ENCODE results near the gene PSMA1. TPM values are rescaled to one million over a fixed set of nuclear protein-coding genes. Genes with fewer than 3 reads are reported as not detected.

The PSMA1 gene
- total RNA-seq, 2 donors from 2014 or later = 219 to 259 TPM

- DNase-seq (ENCODE audit: low spot score) (no peak), ATAC-seq (no peak)
- peaks cover 25 to 29% of the 10 kb centered on the region in 2 donors for H3K4me1 Mint-ChIP-seq (ENCODE audit: low read depth in 2 of 2)
- H3K27me3 Mint-ChIP-seq = no peaks in the 10 kb centered on the region
- H3K9me3 Mint-ChIP-seq = no peaks in the 10 kb centered on the region
- peak overlapping the region; percentile 96 to 98 for H3K27ac Mint-ChIP-seq
- H3K4me3 Mint-ChIP-seq = peak overlapping the region; percentile 96
- peaks cover 17% of the 10 kb centered on the region for H3K36me3 Mint-ChIP-seq
These were observed 1.4 kb downstream of the PSMA1 start for GRCh38 chr11:14518820-14519219.

- ATAC-seq (no peak), DNase-seq (ENCODE audit: low spot score) (no peak)
- Mint-ChIP-seq H3K4me1 (ENCODE audit: low read depth in 2 of 2) (peaks cover 19 to 25% of the 10 kb centered on the region in 2 donors), H3K4me3 (no peak overlapping the region), H3K27me3 (no peaks in the 10 kb centered on the region), H3K9me3 (no peaks in the 10 kb centered on the region), H3K27ac (no peak overlapping the region), H3K36me3 (peaks cover 37% of the 10 kb centered on the region)
These were observed 6.4 kb downstream of the PSMA1 start for GRCh38 chr11:14513800-14514199.

- Mint-ChIP-seq H3K4me1 (ENCODE audit: low read depth in 2 of 2) (peaks cover 10 to 12% of the 10 kb centered on the region in 2 donors), H3K36me3 (peaks cover 44% of the 10 kb centered on the region), H3K27me3 (no peaks in the 10 kb centered on the region), H3K4me3 (no peak overlapping the region), H3K27ac (no peak overlapping the region), H3K9me3 (no peaks in the 10 kb centered on the region)
- DNase-seq (ENCODE audit: low spot score) (no peak), ATAC-seq (no peak)
These were observed 13.7 kb downstream of the PSMA1 start for GRCh38 chr11:14506532-14506931.

GRCh38 chr11:14503023-14503422, 17.2 kb downstream of the PSMA1 start:
- peaks cover 16% of the 10 kb centered on the region for H3K36me3 Mint-ChIP-seq
- no peaks in the 10 kb centered on the region for H3K27me3 Mint-ChIP-seq
- no peaks in the 10 kb centered on the region for H3K9me3 Mint-ChIP-seq
- no peak for DNase-seq (ENCODE audit: low spot score)
- peaks cover 17 to 19% of the 10 kb centered on the region in 2 donors for H3K4me1 Mint-ChIP-seq (ENCODE audit: low read depth in 2 of 2)
- no peak for ATAC-seq
- H3K4me3 Mint-ChIP-seq = no peak overlapping the region
- no peak overlapping the region for H3K27ac Mint-ChIP-seq

- H3K9me3 Mint-ChIP-seq = no peaks in the 10 kb centered on the region
- no peak for DNase-seq (ENCODE audit: low spot score)
- H3K27me3 Mint-ChIP-seq = no peaks in the 10 kb centered on the region
- H3K36me3 Mint-ChIP-seq = peaks cover 20% of the 10 kb centered on the region
- no peak for ATAC-seq
- peaks cover 26 to 29% of the 10 kb centered on the region in 2 donors for H3K4me1 Mint-ChIP-seq (ENCODE audit: low read depth in 2 of 2)
- peak overlapping the region in 1 of 2 donors; percentile 33 for H3K27ac Mint-ChIP-seq
- no peak overlapping the region for H3K4me3 Mint-ChIP-seq
These were observed 18.1 kb downstream of the PSMA1 start for GRCh38 chr11:14502039-14502438.

GRCh38 chr11:14500181-14500651, 20.0 kb downstream of the PSMA1 start:
- peaks cover 16% of the 10 kb centered on the region for H3K36me3 Mint-ChIP-seq

GRCh38 chr11:14499560-14500180, 20.5 kb downstream of the PSMA1 start, which contains the start of gene COPB1:
Gene COPB1 (minus strand): TSS chr11:14499811. CDS start chr11:14498928, 883 bp downstream.
- H3K36me3 Mint-ChIP-seq = peaks cover 21% of the 10 kb centered on the region
- H3K4me1 Mint-ChIP-seq (ENCODE audit: low read depth in 2 of 2) = peaks cover 31 to 44% of the 10 kb centered on the region in 2 donors
- DNase-seq (ENCODE audit: low spot score) = peak; percentile 95
- peak within 1 kb of the TSS; percentile 84 to 98 for H3K27ac Mint-ChIP-seq
- no peaks in the 10 kb centered on the region for H3K27me3 Mint-ChIP-seq
- H3K9me3 Mint-ChIP-seq = no peaks in the 10 kb centered on the region
- H3K4me3 Mint-ChIP-seq = peak within 1 kb of the TSS; percentile 86
- peak; percentile 99 to 100 for ATAC-seq

More at GRCh38 chr11:14500181-14500651, 20.0 kb downstream of the PSMA1 start:
- Mint-ChIP-seq H3K4me3 (peak overlapping the region; percentile 86), H3K27me3 (no peaks in the 10 kb centered on the region), H3K9me3 (no peaks in the 10 kb centered on the region), H3K27ac (peak overlapping the region; percentile 84 to 98), H3K4me1 (ENCODE audit: low read depth in 2 of 2) (peaks cover 31 to 39% of the 10 kb centered on the region in 2 donors)
- DNase-seq (ENCODE audit: low spot score) = peak; percentile 69
- ATAC-seq = peak; percentile 45 to 64

- Mint-ChIP-seq H3K36me3 (peaks cover 21% of the 10 kb centered on the region), H3K9me3 (no peaks in the 10 kb centered on the region), H3K4me3 (peak overlapping the region; percentile 86), H3K27ac (peak overlapping the region; percentile 84 to 98), H3K27me3 (no peaks in the 10 kb centered on the region), H3K4me1 (ENCODE audit: low read depth in 2 of 2) (peaks cover 31 to 47% of the 10 kb centered on the region in 2 donors)
- ATAC-seq (peak; percentile 59 to 64), DNase-seq (ENCODE audit: low spot score) (peak; percentile 70)
These were observed 21.0 kb downstream of the PSMA1 start for GRCh38 chr11:14499178-14499559.

GRCh38 chr11:14480716-14481115, 39.5 kb downstream of the PSMA1 start:
- no peak for DNase-seq (ENCODE audit: low spot score)
- Mint-ChIP-seq H3K4me3 (no peak overlapping the region), H3K36me3 (peaks cover 22% of the 10 kb centered on the region), H3K4me1 (ENCODE audit: low read depth in 2 of 2) (peaks cover 11 to 13% of the 10 kb centered on the region in 2 donors), H3K27ac (no peak overlapping the region), H3K9me3 (no peaks in the 10 kb centered on the region), H3K27me3 (no peaks in the 10 kb centered on the region)
- no peak for ATAC-seq

- Mint-ChIP-seq H3K9me3 (no peaks in the 10 kb centered on the region), H3K36me3 (peaks cover 50% of the 10 kb centered on the region), H3K4me3 (no peak overlapping the region), H3K4me1 (ENCODE audit: low read depth in 2 of 2) (peaks cover 20 to 22% of the 10 kb centered on the region in 2 donors), H3K27me3 (no peaks in the 10 kb centered on the region), H3K27ac (no peak overlapping the region)
- no peak for ATAC-seq
- DNase-seq (ENCODE audit: low spot score) = no peak
These were observed 49.1 kb downstream of the PSMA1 start for GRCh38 chr11:14471127-14471526.

- DNase-seq (ENCODE audit: low spot score) = no peak
- Mint-ChIP-seq H3K4me1 (ENCODE audit: low read depth in 2 of 2) (peaks cover 0 to 3% of the 10 kb centered on the region in 2 donors), H3K36me3 (peaks cover 19% of the 10 kb centered on the region), H3K9me3 (no peaks in the 10 kb centered on the region), H3K4me3 (no peak overlapping the region), H3K27ac (no peak overlapping the region), H3K27me3 (no peaks in the 10 kb centered on the region)
- no peak for ATAC-seq
These were observed 56.6 kb downstream of the PSMA1 start for GRCh38 chr11:14463623-14464022.

GRCh38 chr11:14460147-14460546, 60.0 kb downstream of the PSMA1 start:
- Mint-ChIP-seq H3K9me3 (no peaks in the 10 kb centered on the region), H3K27me3 (no peaks in the 10 kb centered on the region), H3K4me1 (ENCODE audit: low read depth in 2 of 2) (no peaks in the 10 kb centered on the region), H3K4me3 (no peak overlapping the region), H3K36me3 (peaks cover 9% of the 10 kb centered on the region), H3K27ac (no peak overlapping the region)
- ATAC-seq (no peak), DNase-seq (ENCODE audit: low spot score) (no peak)

- H3K36me3 Mint-ChIP-seq = peaks cover 9% of the 10 kb centered on the region
- H3K27ac Mint-ChIP-seq = peak overlapping the region in 1 of 2 donors; percentile 38
- ATAC-seq = no peak
- no peak overlapping the region for H3K4me3 Mint-ChIP-seq
- H3K9me3 Mint-ChIP-seq = no peaks in the 10 kb centered on the region
- H3K4me1 Mint-ChIP-seq (ENCODE audit: low read depth in 2 of 2) = no peaks in the 10 kb centered on the region
- no peak for DNase-seq (ENCODE audit: low spot score)
- H3K27me3 Mint-ChIP-seq = no peaks in the 10 kb centered on the region
These were observed 61.8 kb downstream of the PSMA1 start for GRCh38 chr11:14458377-14458776.

GRCh38 chr11:14455648-14456430, 64.3 kb downstream of the PSMA1 start:
- no peak for ATAC-seq
- Mint-ChIP-seq H3K36me3 (peaks cover 7% of the 10 kb centered on the region), H3K27me3 (no peaks in the 10 kb centered on the region), H3K9me3 (no peaks in the 10 kb centered on the region), H3K4me1 (ENCODE audit: low read depth in 2 of 2) (peaks cover 5 to 6% of the 10 kb centered on the region in 2 donors), H3K4me3 (no peak overlapping the region), H3K27ac (peak overlapping the region in 1 of 2 donors; percentile 18)
- no peak for DNase-seq (ENCODE audit: low spot score)

All from natural killer cell treated with Interleukin-12 subunit alpha and Interleukin-12 subunit beta and Interleukin-15 and Interleukin-18, amount 100 ng/mL, for 72 hours (primary cell).